PC-3 (cell line): Measurements from ENCODE around the gene LRRC10B.

Experiments used
- CTCF ChIP-seq: fragments of 300-600 bp; sonication (generic); conservative IDR thresholded peaks from 2 replicates; pipeline ENCODE4 v1.5.1; 2017; ENCODE audit warnings: antibody characterized with exemption, low read depth, mild to moderate bottlenecking, low read length
- EZH2 ChIP-seq: fragments of 300-600 bp; sonication (generic); IDR thresholded peaks from one replicate; pipeline ENCODE4 v1.6.1; 2017; ENCODE audit warnings: antibody characterized with exemption, mild to moderate bottlenecking, low read length; ENCODE audit not compliant: unreplicated experiment
- EZH2phosphoT487 ChIP-seq: fragments of 300-600 bp; sonication (generic); IDR thresholded peaks from 2 replicates; pipeline ENCODE4 v1.6.1; 2018; ENCODE audit warnings: mild to moderate bottlenecking, antibody characterized with exemption, low read length, borderline replicate concordance

GRCh38 chr11:61526956-61527731 is 18.6 kb downstream of the LRRC10B start:
- TF ChIP-seq CTCF (no peak), EZH2 (no peak), EZH2phosphoT487 (no peak)
